Adrenal gland (tissue), 5 donors: ENCODE measurements around the gene NTRK1.

Experiments
- CTCF ChIP-seq, 6 experiments: fragments of 450-650 bp in 4 of 6; fragments of 200-600 bp in 2 of 6; sonication (generic) in 1 of 6; IDR thresholded peaks; 1 replicate in 5 of 6; 2 replicates in 1 of 6; pipeline versions ENCODE4 v1.5.1 to v1.8.0; 2016 to 2021; ENCODE audit warnings: antibody characterized with exemption in 6 of 6, mild to moderate bottlenecking in 2 of 6, moderate library complexity in 1 of 6
- POLR2A ChIP-seq, 2 donors: fragments of 450-650 bp; IDR thresholded peaks; one replicate each; pipeline ENCODE4 v1.6.1; 2017; ENCODE audit warnings: antibody characterized with exemption in 2 of 2, mild to moderate bottlenecking in 2 of 2, moderate library complexity in 1 of 2
- donor health status: DM: no; HTN: no; CAD: no.

GRCh38 chr1:156929596-156930238, 69.1 kb downstream of the NTRK1 start:
- TF ChIP-seq CTCF (IDR thresholded peaks at IDR 0.05) (no peak), POLR2A (IDR thresholded peaks at IDR 0.05) (no peak)
